SW480 (cell line): ENCODE data around the gene PLIN1.

Source experiments
- DNase-seq: peaks from one replicate; pipeline ENCODE4 v3.0.0-alpha.2; 2016; ENCODE audit warnings: low spot score

Gene PLIN1

GRCh38 chr15:89627256-89627970, 51.8 kb downstream of the PLIN1 start:
- no peak for DNase-seq

- DNase-seq = no peak
Observed at GRCh38 chr15:89625716-89626115, 53.5 kb downstream of the PLIN1 start.

GRCh38 chr15:89623165-89623564, 56.0 kb downstream of the PLIN1 start:
- no peak for DNase-seq

- DNase-seq = no peak
Observed at GRCh38 chr15:89621547-89621946, 57.6 kb downstream of the PLIN1 start.

- no peak for DNase-seq
Observed at GRCh38 chr15:89616228-89616627, 62.9 kb downstream of the PLIN1 start.

- no peak for DNase-seq
Observed at GRCh38 chr15:89615135-89615534, 64.0 kb downstream of the PLIN1 start.
